Glomerular visceral epithelial cell (primary cell): Measurements from ENCODE around the gene PARN.
"Not testable (repeated sequence)": the region's sequence is repeated elsewhere in the genome, so short reads cannot be mapped to it uniquely, and the experiment has no call there.

ENCODE experiments used
- DNase-seq: peaks from one replicate; pipeline ENCODE4 v3.0.0-alpha.2; 2016; ENCODE audit errors: extremely low spot score

PARN gene

DNA sequence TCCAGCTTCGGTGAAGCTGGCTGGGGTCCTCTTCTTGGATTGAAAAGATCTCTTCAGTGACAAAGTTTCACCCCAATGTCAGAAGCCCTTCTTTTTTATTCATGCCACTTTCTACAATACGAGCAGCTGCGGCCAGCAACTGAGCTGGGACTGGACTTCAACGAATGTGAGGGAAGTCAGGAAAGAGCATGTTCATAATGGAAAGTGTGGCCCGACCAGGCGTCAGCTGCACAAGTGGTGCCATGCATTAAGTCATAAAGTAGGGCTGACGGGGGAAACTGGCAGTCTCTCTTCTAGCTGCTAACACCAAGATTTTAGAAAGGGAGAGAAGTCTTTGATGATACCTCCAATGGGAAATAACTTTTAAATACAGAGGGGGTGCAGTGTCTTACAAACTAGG is 192.6 kb downstream of the PARN start:
- no peak for DNase-seq

DNA sequence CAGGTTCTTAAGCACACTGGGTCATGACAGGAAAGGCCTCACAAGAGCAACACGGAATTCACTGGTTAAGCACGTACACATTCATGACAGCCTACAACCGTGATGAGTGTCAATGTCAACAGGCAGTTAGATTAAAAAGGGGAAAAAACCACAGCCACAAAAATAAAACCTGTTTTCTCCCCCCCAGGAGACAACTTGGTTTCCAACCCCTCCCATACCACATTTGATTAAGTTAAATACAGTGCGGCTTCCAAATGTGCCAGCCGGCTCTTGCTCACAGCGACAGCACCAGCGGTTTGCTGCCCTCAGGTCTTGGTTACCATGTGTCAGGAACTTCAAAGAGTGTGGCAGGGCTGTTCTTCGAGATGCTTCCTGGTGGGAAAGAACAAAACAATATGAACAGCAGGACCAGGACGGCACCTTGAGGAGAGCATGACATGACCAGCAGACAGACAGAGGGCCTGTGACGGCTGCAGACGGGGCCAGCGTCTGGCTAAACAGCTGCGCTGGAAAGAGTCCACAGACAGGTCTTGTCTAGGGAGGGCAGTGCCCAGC is 193.6 kb downstream of the PARN start:
- DNase-seq, result no peak

- no peak for DNase-seq
These were observed 195.2 kb downstream of the PARN start for GRCh38 chr16:14434860-14435259.

GRCh38 chr16:14428971-14429637 is 201.0 kb downstream of the PARN start:
- DNase-seq, result not testable (repeated sequence)

GRCh38 chr16:14428043-14428442 is 202.0 kb downstream of the PARN start:
- no peak for DNase-seq

GRCh38 chr16:14427371-14427948 is 202.6 kb downstream of the PARN start:
- no peak for DNase-seq

DNA sequence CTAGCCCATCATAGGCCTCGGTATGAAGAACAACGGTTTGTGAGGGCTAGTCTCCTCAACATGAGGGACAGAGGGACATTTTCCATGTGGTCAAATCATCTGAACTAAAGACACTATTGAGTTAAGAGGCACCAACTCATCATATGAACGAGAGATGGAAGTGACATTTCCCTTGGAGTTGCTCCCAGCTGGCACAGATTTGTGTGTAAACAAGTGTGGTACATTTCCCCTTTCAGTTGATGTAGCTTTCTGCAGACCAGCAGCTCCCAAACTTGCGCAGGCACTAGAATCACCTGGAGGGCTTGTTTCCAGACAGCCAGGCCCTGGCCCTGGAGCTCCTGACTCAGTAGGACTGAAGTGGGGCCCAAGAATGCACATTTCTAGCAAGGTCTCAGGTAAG is 205.5 kb downstream of the PARN start:
- DNase-seq, result no peak

DNA sequence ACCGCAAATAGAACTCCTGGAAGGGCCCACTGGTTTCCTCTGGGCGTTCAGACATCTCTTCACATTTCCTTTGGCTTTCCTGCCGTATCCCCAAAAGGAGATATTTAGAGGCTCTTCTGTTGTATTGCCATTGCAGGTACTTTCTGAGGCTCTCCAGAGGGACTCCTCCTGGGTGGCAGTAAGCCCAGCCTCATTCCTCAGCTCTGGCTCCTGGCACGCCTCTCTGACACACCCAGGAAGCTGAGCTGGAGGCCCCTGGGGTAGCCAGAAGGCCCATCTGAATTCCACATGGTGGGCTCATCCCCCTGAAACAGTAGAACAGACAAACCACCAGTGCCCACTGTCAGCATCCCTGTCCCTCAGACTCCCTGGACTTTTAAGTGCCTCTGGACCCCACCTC is 206.7 kb downstream of the PARN start:
- DNase-seq, result no peak

GRCh38 chr16:14420721-14421488 is 209.2 kb downstream of the PARN start:
- no peak for DNase-seq

GRCh38 chr16:14420243-14420642 is 209.8 kb downstream of the PARN start:
- DNase-seq, result not testable (repeated sequence)

DNA sequence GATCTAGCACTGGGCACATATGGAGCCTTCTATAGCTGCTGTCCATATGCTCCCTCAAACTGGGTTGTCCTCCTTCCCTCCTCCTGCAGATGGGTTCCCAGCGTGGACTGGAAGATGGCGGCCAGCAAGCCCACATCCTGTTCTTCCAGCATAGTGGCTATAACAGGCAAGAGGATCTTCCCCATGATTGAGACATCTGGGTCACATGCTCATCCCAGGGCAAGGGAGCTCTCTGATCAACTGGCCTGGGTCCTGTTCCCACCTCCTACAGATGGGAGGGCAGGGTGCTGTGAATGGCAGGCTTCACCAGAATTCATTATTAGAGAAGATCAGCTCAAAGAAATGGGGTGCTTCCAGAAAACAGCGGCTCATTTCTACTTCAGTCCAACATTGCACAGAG is 210.2 kb downstream of the PARN start:
- no peak for DNase-seq

DNA sequence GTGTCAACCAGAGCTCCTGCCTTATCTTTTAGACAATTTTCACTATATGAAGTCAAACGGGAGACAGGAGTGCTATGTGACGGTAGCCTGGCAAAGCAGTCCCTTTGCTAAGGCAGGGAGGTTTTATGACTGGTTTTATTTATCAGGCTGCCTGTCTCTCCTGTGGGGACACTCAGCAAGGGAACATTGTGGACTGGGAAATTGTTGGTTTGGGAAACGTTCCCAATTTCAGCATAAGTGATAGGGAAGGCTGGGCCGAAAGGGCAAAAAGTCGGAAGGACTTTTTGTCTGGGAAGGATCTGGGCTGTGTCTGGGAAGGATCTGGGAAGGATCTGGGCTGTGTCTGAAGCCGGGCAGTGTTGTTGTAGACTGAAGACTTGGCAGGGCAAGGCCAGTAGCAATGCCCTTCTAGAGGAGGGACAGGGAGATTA is 211.2 kb downstream of the PARN start:
- no peak for DNase-seq

- DNase-seq, result no peak
These were observed 213.9 kb downstream of the PARN start for GRCh38 chr16:14416184-14416583.

DNA sequence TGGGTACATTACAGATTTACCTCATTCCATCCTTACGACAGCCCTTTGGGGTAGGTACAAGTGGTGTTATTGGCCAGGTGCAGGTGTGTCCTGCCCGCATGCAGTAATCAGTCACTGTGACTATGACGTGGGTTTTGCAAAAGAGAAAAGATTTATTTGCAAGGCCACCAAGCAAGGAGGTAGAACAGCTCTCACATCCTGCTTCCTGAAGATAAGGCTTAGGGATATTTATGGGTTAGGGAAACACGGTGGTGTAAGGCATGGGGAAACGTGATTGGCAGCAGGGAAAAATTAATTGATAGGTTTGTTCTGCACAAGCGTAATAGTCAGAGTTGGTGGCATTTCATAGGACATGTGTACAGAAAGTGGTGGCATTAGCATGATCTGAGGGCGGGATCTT is 214.8 kb downstream of the PARN start:
- DNase-seq, result no peak

GRCh38 chr16:14409563-14409962 is 220.5 kb downstream of the PARN start:
- DNase-seq, result peak; percentile 85

DNA sequence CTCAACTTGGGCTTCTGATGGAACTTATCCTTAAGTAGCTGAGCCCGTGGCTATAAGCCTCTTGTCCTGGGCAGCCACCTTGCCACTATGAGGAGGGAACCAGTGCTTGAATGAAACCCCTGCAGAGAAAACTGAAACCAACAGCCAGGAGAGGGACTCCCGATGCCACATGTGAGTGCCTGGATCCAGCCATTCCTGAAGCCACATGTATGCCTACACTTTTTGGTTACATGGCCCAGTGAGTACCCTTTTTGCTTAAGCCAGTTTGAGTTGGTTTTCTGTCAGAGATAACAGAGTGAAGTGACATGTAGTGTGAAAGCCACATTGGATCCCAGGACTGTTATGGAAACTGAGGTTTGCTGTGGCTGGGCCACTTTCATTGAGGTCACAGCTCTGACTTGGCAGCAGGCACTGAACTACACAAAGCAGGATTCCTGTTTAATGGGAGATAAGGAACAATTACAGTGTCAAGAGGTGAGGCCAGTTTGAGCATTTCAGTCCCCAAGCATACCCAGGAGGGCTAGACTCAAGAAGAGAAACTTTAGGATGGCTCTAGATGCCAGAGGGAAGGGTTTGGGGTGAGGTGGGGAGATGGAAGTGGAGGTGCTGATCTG is 222.2 kb downstream of the PARN start:
- DNase-seq, result no peak

DNA sequence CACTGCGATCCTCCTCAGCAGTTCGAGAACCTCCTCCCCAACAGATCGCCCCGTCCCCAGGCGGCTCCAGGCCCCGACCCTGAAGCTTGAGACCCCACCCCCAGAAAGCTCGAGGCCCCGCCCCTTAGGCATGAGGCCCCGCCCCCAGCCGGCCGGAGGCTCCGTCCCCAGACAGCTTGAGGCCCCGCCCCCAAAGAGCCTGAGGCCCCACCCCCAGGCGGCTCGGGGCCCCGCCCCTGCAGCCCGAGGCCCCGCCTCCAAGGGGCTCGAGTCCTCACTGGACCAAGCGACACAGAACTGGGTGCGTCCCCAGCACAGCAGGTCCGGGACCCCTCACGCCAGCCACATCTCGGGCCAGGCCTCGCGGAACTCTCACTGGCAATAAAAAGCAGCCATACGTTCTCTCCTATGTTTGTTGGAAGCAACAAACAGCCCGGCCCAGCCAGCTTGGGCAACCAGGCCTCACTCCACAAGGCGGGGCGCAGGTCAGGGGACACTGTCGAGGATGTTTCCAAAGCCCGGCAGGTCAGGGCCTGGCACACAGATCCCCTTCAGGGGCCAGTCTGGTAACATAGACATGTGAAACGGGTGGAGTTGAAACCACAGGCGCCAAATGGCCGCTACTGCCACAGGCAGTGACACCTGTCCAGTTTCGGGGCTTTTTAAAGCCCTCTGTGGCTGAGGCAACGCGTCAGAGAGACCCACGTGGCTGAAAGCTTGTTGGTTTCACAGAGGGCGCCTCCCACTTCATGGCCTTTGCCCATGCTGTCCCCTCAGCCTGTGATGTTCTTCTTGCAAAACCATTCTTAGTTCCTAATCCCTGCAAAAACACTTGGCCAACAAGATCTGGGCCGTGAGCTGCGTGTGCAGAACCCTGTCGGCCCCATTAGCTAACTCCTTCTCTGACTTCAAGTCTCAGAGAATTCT is 224.2 kb downstream of the PARN start:
- no peak for DNase-seq

GRCh38 chr16:14403001-14403389 is 227.1 kb downstream of the PARN start:
- DNase-seq, result not testable (repeated sequence)

DNA sequence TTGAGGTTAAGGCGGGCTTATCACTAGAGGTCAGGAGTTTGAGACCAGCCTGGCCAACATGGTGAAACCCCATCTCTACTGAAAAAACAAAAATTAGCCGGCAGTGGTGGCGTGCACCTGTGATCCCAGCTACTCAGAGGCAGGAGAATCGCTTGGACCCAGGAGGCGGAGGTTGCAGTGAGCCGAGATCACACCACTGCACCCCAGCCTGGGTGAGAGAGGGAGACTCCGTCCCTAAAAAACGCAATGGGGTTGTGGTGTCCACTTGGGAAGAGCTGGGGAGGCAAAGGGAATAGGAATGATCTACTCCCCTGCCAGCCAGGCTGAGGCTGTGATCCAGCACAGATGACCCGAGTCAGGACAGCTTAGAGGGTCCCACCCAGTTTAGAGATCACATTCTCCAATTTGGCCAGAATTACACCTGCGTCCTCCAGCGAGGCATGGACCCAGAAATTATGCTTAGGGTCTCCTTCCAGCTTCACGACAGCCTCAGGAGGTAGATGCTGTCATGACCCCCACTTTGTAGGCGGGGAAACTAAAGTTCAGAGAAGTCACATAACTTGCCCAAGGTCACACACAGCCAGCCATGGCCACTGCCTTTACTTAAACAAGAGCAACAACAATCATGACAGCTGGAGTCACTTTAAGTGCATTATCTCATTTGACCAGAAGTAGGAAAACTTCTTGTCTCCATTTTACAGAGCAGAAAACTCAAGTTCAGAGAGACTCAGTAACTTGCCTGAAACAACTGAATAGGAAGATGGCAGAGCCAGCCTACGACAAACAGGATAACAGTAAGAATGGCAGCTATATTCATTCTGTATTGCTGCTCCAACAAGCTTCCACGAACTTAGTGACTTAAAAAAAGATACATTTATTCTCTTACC is 227.7 kb downstream of the PARN start:
- not testable (repeated sequence) for DNase-seq

DNA sequence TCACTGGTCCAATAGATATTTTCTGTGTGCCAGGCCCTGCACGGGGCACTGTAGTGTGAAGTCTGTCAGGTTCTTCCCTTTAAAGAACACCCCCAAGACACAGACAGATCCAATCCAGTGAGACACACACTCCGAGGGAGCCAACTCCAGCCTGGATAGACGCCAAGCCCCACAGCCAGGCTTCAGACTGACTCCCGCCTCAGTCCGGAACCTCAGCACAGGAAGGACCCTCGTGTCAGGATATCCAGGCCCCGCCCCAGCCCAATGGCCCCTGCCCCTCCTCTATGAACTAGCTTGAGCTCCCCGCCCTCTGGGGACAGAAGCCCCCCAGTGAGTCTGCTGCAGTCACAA is 228.4 kb downstream of the PARN start:
- DNase-seq, result peak; percentile 58
